Panc1 (cell line): Measurements from ENCODE around the gene DUSP1. TPM values are rescaled to one million over a fixed set of nuclear protein-coding genes. Genes with fewer than 3 reads are reported as not detected.

Experiments
- ATAC-seq: fragments of 200-7000 bp; cut with Tn5 transposase; 2 replicates; pipeline ENCODE4 v1.9.1; 2020; ENCODE audit warnings: mild to moderate bottlenecking, moderate library complexity
- BruUV-seq: library from RNA; stranded (reverse); fragments of 400-500 nt; replicated peaks from 2 replicates; lab custom pipeline; 2021; lab: Mats Ljungman, UMichigan
- CTCF ChIA-PET: fragments of 300-600 bp; sonication (Branson Sonifier 250); formaldehyde crosslinking; loops from one replicate; lab custom pipeline; 2022; ENCODE audit warnings: antibody characterized with exemption; lab: Charles Lee
- POLR2A ChIA-PET: fragments of 300-600 bp; sonication (Branson Sonifier 250); formaldehyde crosslinking; loops from one replicate; lab custom pipeline; 2022; ENCODE audit warnings: antibody characterized with exemption; lab: Charles Lee
- DNase-seq: peaks from one replicate; pipeline ENCODE4 v3.0.0-alpha.2; 2010; ENCODE audit warnings: low read depth, low spot score
- H3K27ac ChIP-seq: 2 replicates; pipeline ENCODE4 v1.5.1; 2011; ENCODE audit warnings: mild to moderate bottlenecking, low read length, inconsistent platforms
- H3K27me3 ChIP-seq: fragments of 200-500 bp; sonication (Bioruptor generic); 2 replicates; pipeline ENCODE4 v1.6.0; 2014; ENCODE audit warnings: low read length, inconsistent platforms; ENCODE audit not compliant: control insufficient read depth, insufficient read depth
- H3K36me3 ChIP-seq: fragments of 200-500 bp; sonication (Bioruptor generic); 2 replicates; pipeline ENCODE4 v1.5.1; 2014; ENCODE audit warnings: inconsistent platforms, mild to moderate bottlenecking, low read length, moderate library complexity; ENCODE audit not compliant: control insufficient read depth, insufficient read depth
- H3K4me1 ChIP-seq: 2 replicates; pipeline ENCODE4 v1.5.1; 2011; ENCODE audit warnings: inconsistent platforms, mild to moderate bottlenecking, low read length, moderate library complexity; ENCODE audit not compliant: control insufficient read depth, insufficient read depth
- H3K4me3 ChIP-seq, 2 experiments: 2 replicates each; pipeline ENCODE4 v1.5.1; 2011 to 2012; ENCODE audit warnings: low read depth in 2 of 2, low read length in 2 of 2, mild to moderate bottlenecking in 2 of 2, inconsistent platforms in 1 of 2, moderate library complexity in 1 of 2
- H3K9me3 ChIP-seq: fragments of 200-500 bp; sonication (Bioruptor generic); 2 replicates; pipeline ENCODE4 v1.5.1; 2014; ENCODE audit warnings: low read depth, mild to moderate bottlenecking, inconsistent platforms, low read length, moderate library complexity; ENCODE audit not compliant: control insufficient read depth, insufficient read depth
- POLR2AphosphoS5 ChIP-seq: IDR thresholded peaks from 2 replicates; pipeline ENCODE4 v1.6.1; 2012; ENCODE audit warnings: mild to moderate bottlenecking, low read depth, low read length, moderate library complexity
- SIN3A ChIP-seq: IDR thresholded peaks from 2 replicates; pipeline ENCODE4 v1.6.1; 2012; ENCODE audit warnings: low read depth, mild to moderate bottlenecking, low read length, moderate library complexity, borderline replicate concordance; ENCODE audit not compliant: insufficient read depth
- TCF7L2 ChIP-seq: IDR thresholded peaks from 2 replicates; pipeline ENCODE4 v1.6.1; 2011; ENCODE audit warnings: mild to moderate bottlenecking, low read depth, low read length, inconsistent platforms
- in situ Hi-C: cut with HindIII; loops from 2 replicates; pipeline ENCODE4 v1.10.0; 2016; ENCODE audit warnings: low sequenced_read_pairs, low pct_unique_long_range_greater_than_20kb
- intact Hi-C: fragments of 100-400 bp; cut with micrococcal nuclease; formaldehyde crosslinking; loops from one replicate; pipeline ENCODE4 v1.10.0; 2022; ENCODE audit not compliant: unreplicated experiment
- total RNA-seq: library from RNA; stranded (reverse); gene quantifications from one replicate; pipeline ENCODE4 v1.2.1, GENCODE V29; 2021; ENCODE audit not compliant: unreplicated experiment
- TF ChIP-seq, protein P1 (sequence below), 2 experiments: IDR thresholded peaks; 2 replicates each; pipeline ENCODE4 v1.6.1; 2011 to 2012; ENCODE audit warnings: low read depth in 2 of 2, control low read depth in 1 of 2, low read length in 1 of 2, mild to moderate bottlenecking in 1 of 2, moderate library complexity in 1 of 2; ENCODE audit not compliant: insufficient read depth in 1 of 2
- TF ChIP-seq, protein P2 (sequence below): fragments of 450-650 bp; IDR thresholded peaks from 2 replicates; pipeline ENCODE4 v1.5.1; 2017; ENCODE audit warnings: mild to moderate bottlenecking

DUSP1 gene
- total RNA-seq, 1 experiment from 2014 or later = 79.9 TPM

GRCh38 chr5:172756764-172757393 is 14.1 kb downstream of the DUSP1 start:
- TF ChIP-seq, protein P1, sequence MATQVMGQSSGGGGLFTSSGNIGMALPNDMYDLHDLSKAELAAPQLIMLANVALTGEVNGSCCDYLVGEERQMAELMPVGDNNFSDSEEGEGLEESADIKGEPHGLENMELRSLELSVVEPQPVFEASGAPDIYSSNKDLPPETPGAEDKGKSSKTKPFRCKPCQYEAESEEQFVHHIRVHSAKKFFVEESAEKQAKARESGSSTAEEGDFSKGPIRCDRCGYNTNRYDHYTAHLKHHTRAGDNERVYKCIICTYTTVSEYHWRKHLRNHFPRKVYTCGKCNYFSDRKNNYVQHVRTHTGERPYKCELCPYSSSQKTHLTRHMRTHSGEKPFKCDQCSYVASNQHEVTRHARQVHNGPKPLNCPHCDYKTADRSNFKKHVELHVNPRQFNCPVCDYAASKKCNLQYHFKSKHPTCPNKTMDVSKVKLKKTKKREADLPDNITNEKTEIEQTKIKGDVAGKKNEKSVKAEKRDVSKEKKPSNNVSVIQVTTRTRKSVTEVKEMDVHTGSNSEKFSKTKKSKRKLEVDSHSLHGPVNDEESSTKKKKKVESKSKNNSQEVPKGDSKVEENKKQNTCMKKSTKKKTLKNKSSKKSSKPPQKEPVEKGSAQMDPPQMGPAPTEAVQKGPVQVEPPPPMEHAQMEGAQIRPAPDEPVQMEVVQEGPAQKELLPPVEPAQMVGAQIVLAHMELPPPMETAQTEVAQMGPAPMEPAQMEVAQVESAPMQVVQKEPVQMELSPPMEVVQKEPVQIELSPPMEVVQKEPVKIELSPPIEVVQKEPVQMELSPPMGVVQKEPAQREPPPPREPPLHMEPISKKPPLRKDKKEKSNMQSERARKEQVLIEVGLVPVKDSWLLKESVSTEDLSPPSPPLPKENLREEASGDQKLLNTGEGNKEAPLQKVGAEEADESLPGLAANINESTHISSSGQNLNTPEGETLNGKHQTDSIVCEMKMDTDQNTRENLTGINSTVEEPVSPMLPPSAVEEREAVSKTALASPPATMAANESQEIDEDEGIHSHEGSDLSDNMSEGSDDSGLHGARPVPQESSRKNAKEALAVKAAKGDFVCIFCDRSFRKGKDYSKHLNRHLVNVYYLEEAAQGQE (IDR thresholded peaks at IDR 0.05; ENCODE audit: insufficient read depth in 1 of 2, low read depth in 2 of 2, low read length in 1 of 2) = no peak
- TF ChIP-seq TCF7L2 (no peak), SIN3A (no peak), POLR2AphosphoS5 (no peak)
- TF ChIP-seq, protein P2, sequence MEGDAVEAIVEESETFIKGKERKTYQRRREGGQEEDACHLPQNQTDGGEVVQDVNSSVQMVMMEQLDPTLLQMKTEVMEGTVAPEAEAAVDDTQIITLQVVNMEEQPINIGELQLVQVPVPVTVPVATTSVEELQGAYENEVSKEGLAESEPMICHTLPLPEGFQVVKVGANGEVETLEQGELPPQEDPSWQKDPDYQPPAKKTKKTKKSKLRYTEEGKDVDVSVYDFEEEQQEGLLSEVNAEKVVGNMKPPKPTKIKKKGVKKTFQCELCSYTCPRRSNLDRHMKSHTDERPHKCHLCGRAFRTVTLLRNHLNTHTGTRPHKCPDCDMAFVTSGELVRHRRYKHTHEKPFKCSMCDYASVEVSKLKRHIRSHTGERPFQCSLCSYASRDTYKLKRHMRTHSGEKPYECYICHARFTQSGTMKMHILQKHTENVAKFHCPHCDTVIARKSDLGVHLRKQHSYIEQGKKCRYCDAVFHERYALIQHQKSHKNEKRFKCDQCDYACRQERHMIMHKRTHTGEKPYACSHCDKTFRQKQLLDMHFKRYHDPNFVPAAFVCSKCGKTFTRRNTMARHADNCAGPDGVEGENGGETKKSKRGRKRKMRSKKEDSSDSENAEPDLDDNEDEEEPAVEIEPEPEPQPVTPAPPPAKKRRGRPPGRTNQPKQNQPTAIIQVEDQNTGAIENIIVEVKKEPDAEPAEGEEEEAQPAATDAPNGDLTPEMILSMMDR = no peak
- ChIA-PET POLR2A (no interaction called here), CTCF (no interaction called here)
- in situ Hi-C loops = no loop called here
- intact Hi-C loops = no loop called here
- Histone ChIP-seq H3K9me3 (peaks cover 6% of the 10 kb centered on the region; the same call in 1 of the 2 replicates), H3K27ac (peak overlapping the region; percentile 15; the same call in 1 of the 2 replicates), H3K36me3 (no peaks in the 10 kb centered on the region; the same call in 1 of the 2 replicates), H3K4me3 (no peak overlapping the region), H3K27me3 (no peaks in the 10 kb centered on the region), H3K4me1 (peaks cover 7% of the 10 kb centered on the region)
- no peak for ATAC-seq
- no peak for DNase-seq
- BruUV-seq = no TSS peak

- no TSS peak for BruUV-seq
- ATAC-seq (no peak), DNase-seq (no peak)
- Histone ChIP-seq H3K4me3 (no peak overlapping the region), H3K36me3 (no peaks in the 10 kb centered on the region; the same call in 1 of the 2 replicates), H3K9me3 (no peaks in the 10 kb centered on the region; the same call in 1 of the 2 replicates), H3K4me1 (peaks cover 7% of the 10 kb centered on the region), H3K27me3 (no peaks in the 10 kb centered on the region), H3K27ac (no peak overlapping the region)
- POLR2A ChIA-PET = no interaction called here
- CTCF ChIA-PET = no interaction called here
- TF ChIP-seq, protein P1 (IDR thresholded peaks at IDR 0.05; ENCODE audit: insufficient read depth in 1 of 2, low read depth in 2 of 2, low read length in 1 of 2) = no peak
- no peak for TF ChIP-seq TCF7L2
- TF ChIP-seq, protein P2 = no peak
- TF ChIP-seq SIN3A = no peak
- intact Hi-C loops = no loop called here
- in situ Hi-C loops = no loop called here
Measured at GRCh38 chr5:172754596-172755356, 16.2 kb downstream of the DUSP1 start.
